Naive thymus-derived CD4-positive, alpha-beta T cell (primary cell): ENCODE measurements around the gene BRD3OS. TPM values are rescaled to one million over a fixed set of nuclear protein-coding genes. Genes with fewer than 3 reads are reported as not detected.

ENCODE experiments used
- ATAC-seq: fragments of 150-1000 bp; cut with Tn5 transposase; 2 replicates; pipeline ENCODE4 v1.10.0; 2021; ENCODE audit warnings: mild to moderate bottlenecking, moderate library complexity
- CTCF ChIA-PET: fragments of 350-600 bp; sonication (Branson Sonifier 250); formaldehyde crosslinking; loops from one replicate; lab custom pipeline; 2021; ENCODE audit warnings: antibody characterized with exemption; lab: Charles Lee
- POLR2A ChIA-PET: fragments of 350-600 bp; sonication (Branson Sonifier 250); formaldehyde crosslinking; loops from one replicate; lab custom pipeline; 2021; ENCODE audit warnings: antibody characterized with exemption, inconsistent platforms; lab: Charles Lee
- DNase-seq, 9 donors: peaks; one replicate each; pipeline versions ENCODE4 v3.0.0 to v3.0.0-alpha.2; 2020 to 2022; ENCODE audit warnings: mixed read lengths in 1 of 9
- H3K27ac ChIP-seq: one replicate; pipeline ENCODE4 v1.7.0; 2013; ENCODE audit warnings: mild to moderate bottlenecking, low read depth, low read length, moderate library complexity
- H3K27me3 ChIP-seq, 2 donors: one replicate each; pipeline ENCODE4 v1.7.0; 2013; ENCODE audit warnings: low read length in 2 of 2, mild to moderate bottlenecking in 2 of 2, moderate library complexity in 2 of 2; ENCODE audit not compliant: control insufficient read depth in 2 of 2, insufficient read depth in 2 of 2
- H3K36me3 ChIP-seq, 3 experiments: 1 replicate in 2 of 3; 2 replicates in 1 of 3; pipeline ENCODE4 v1.7.0; 2013; ENCODE audit warnings: low read length in 3 of 3, mild to moderate bottlenecking in 3 of 3, moderate library complexity in 1 of 3; ENCODE audit not compliant: insufficient read depth in 3 of 3, control insufficient read depth in 2 of 3
- H3K4me1 ChIP-seq, 2 donors: one replicate each; pipeline ENCODE4 v1.7.0; 2013; ENCODE audit warnings: low read length in 2 of 2, mild to moderate bottlenecking in 2 of 2, moderate library complexity in 1 of 2; ENCODE audit not compliant: control insufficient read depth in 2 of 2, insufficient read depth in 2 of 2
- H3K4me3 ChIP-seq: 2 replicates; pipeline ENCODE4 v1.7.0; 2013; ENCODE audit warnings: mild to moderate bottlenecking, low read length
- H3K9me3 ChIP-seq, 3 experiments: 1 replicate in 2 of 3; 2 replicates in 1 of 3; pipeline ENCODE4 v1.7.0; 2013; ENCODE audit warnings: low read length in 3 of 3; ENCODE audit not compliant: control insufficient read depth in 2 of 3
- H3K27ac Mint-ChIP-seq, 9 donors: one replicate each; pipeline ENCODE4 v1.8.0; 2020 to 2022; ENCODE audit warnings: mixed read lengths in 9 of 9, mild to moderate bottlenecking in 8 of 9, moderate library complexity in 5 of 9, inconsistent platforms in 2 of 9
- H3K27me3 Mint-ChIP-seq, 5 donors: one replicate each; pipeline ENCODE4 v1.8.0; 2021 to 2022; ENCODE audit warnings: mixed read lengths in 5 of 5, mild to moderate bottlenecking in 1 of 5
- H3K36me3 Mint-ChIP-seq, 5 donors: one replicate each; pipeline ENCODE4 v1.8.0; 2020 to 2022; ENCODE audit warnings: mixed read lengths in 5 of 5, mild to moderate bottlenecking in 3 of 5, inconsistent platforms in 1 of 5
- H3K4me1 Mint-ChIP-seq, 7 donors: one replicate each; pipeline ENCODE4 v1.8.0; 2020 to 2022; ENCODE audit warnings: mixed read lengths in 7 of 7, mild to moderate bottlenecking in 3 of 7, inconsistent platforms in 1 of 7
- H3K4me3 Mint-ChIP-seq, 10 donors: one replicate each; pipeline ENCODE4 v1.8.0; 2020 to 2022; ENCODE audit warnings: mild to moderate bottlenecking in 10 of 10, mixed read lengths in 10 of 10, moderate library complexity in 6 of 10, inconsistent platforms in 2 of 10
- H3K9me3 Mint-ChIP-seq, 11 donors: one replicate each; pipeline ENCODE4 v1.8.0; 2020 to 2022; ENCODE audit warnings: mixed read lengths in 11 of 11, mild to moderate bottlenecking in 4 of 11, inconsistent platforms in 1 of 11, moderate library complexity in 1 of 11
- intact Hi-C, 2 donors: fragments of 100-400 bp; cut with micrococcal nuclease; formaldehyde crosslinking; loops; one replicate each; pipeline ENCODE4 v1.15.1; 2023
- polyA plus RNA-seq, 2 donors: library from polyadenylated mRNA; unstranded; fragments of 300-500 nt; fragmentation: Illumina TruSeq; gene quantifications; one replicate each; pipeline ENCODE4 v1.2.3, GENCODE V29; 2021
- total RNA-seq, 6 experiments: library from RNA in 5 of 6; stranded (reverse) in 5 of 6; gene quantifications; 1 replicate in 5 of 6; 2 replicates in 1 of 6; pipeline ENCODE4 v1.2.3 and lab custom pipeline; 2021 to 2026

BRD3OS gene
- total and polyA plus RNA-seq, 7 experiments from 2014 or later: 8.3 to 28.1 (median 18.4) TPM

- POLR2A ChIA-PET: interaction anchor here (0.8 kb wide), 1 partner anchor 19 kb away, joined by 3 read pairs; the partner anchor contains the start of gene BRD3OS
- H3K4me3 ChIP-seq: no peak overlapping the region
- peaks cover 5 to 43% (median 7%) of the 10 kb centered on the region in 5 donors for H3K36me3 Mint-ChIP-seq
- no peaks in the 10 kb centered on the region for H3K4me1 ChIP-seq
- no peaks in the 10 kb centered on the region for H3K27me3 Mint-ChIP-seq
- H3K9me3 ChIP-seq: no peaks in the 10 kb centered on the region
- H3K4me3 Mint-ChIP-seq: no peak overlapping the region
- H3K27ac Mint-ChIP-seq: no peak overlapping the region
- peaks cover 0 to 1% (median 0%) of the 10 kb centered on the region in 7 donors for H3K4me1 Mint-ChIP-seq
- DNase-seq (no peak), ATAC-seq (no peak)
- H3K9me3 Mint-ChIP-seq: peaks cover 0 to 2% (median 0%) of the 10 kb centered on the region in 11 donors
- no peak overlapping the region for H3K27ac ChIP-seq
- CTCF ChIA-PET: interaction anchor here (0.8 kb wide), 1 partner anchor 19 kb away, joined by 3 read pairs; no protein-coding TSS in a partner anchor
- intact Hi-C loops: no loop called here
- H3K27me3 ChIP-seq: no peaks in the 10 kb centered on the region
- peaks cover 0 to 91% (median 8%) of the 10 kb centered on the region in 3 experiments for H3K36me3 ChIP-seq
These were observed 19.7 kb downstream of the BRD3OS start for GRCh38 chr9:134044944-134045343.

GRCh38 chr9:134045841-134046544, 20.7 kb downstream of the BRD3OS start:
- H3K27me3 ChIP-seq: no peaks in the 10 kb centered on the region
- H3K27ac ChIP-seq: no peak overlapping the region
- POLR2A ChIA-PET: no interaction called here
- Mint-ChIP-seq H3K4me3 (no peak overlapping the region), H3K27me3 (no peaks in the 10 kb centered on the region), H3K36me3 (peaks cover 0 to 35% (median 1%) of the 10 kb centered on the region in 5 donors), H3K9me3 (no peaks in the 10 kb centered on the region), H3K27ac (no peak overlapping the region), H3K4me1 (peaks cover 0 to 1% (median 0%) of the 10 kb centered on the region in 7 donors)
- peaks cover 0 to 92% (median 11%) of the 10 kb centered on the region in 3 experiments for H3K36me3 ChIP-seq
- DNase-seq: no peak
- H3K4me1 ChIP-seq: no peaks in the 10 kb centered on the region
- no peaks in the 10 kb centered on the region for H3K9me3 ChIP-seq
- no peak overlapping the region for H3K4me3 ChIP-seq
- no peak for ATAC-seq
- intact Hi-C loops: no loop called here
- CTCF ChIA-PET: interaction anchor here (0.8 kb wide), 1 partner anchor 18 kb away, joined by 3 read pairs; no protein-coding TSS in a partner anchor

- CTCF ChIA-PET: no interaction called here
- Histone ChIP-seq H3K9me3 (no peaks in the 10 kb centered on the region), H3K36me3 (peaks cover 0 to 91% (median 11%) of the 10 kb centered on the region in 3 experiments), H3K4me1 (no peaks in the 10 kb centered on the region), H3K4me3 (no peak overlapping the region), H3K27me3 (no peaks in the 10 kb centered on the region), H3K27ac (no peak overlapping the region)
- DNase-seq: no peak
- no peaks in the 10 kb centered on the region for H3K27me3 Mint-ChIP-seq
- intact Hi-C loops: no loop called here
- H3K4me1 Mint-ChIP-seq: peaks cover 0 to 1% (median 0%) of the 10 kb centered on the region in 7 donors
- POLR2A ChIA-PET: no interaction called here
- peaks cover 0 to 36% (median 3%) of the 10 kb centered on the region in 5 donors for H3K36me3 Mint-ChIP-seq
- ATAC-seq: no peak
- no peak overlapping the region for H3K27ac Mint-ChIP-seq
- no peaks in the 10 kb centered on the region for H3K9me3 Mint-ChIP-seq
- no peak overlapping the region for H3K4me3 Mint-ChIP-seq
These were observed 21.8 kb downstream of the BRD3OS start for GRCh38 chr9:134046894-134047681.

- Histone ChIP-seq H3K36me3 (peaks cover 0 to 99% (median 14%) of the 10 kb centered on the region in 3 experiments), H3K9me3 (no peaks in the 10 kb centered on the region), H3K27ac (no peak overlapping the region), H3K4me3 (no peak overlapping the region), H3K4me1 (no peaks in the 10 kb centered on the region), H3K27me3 (no peaks in the 10 kb centered on the region)
- POLR2A ChIA-PET: interaction anchor here (0.6 kb wide), 1 partner anchor 18 kb away, joined by 3 read pairs; no protein-coding TSS in a partner anchor
- CTCF ChIA-PET: no interaction called here
- Mint-ChIP-seq H3K36me3 (peaks cover 0 to 36% (median 3%) of the 10 kb centered on the region in 5 donors), H3K4me3 (no peak overlapping the region), H3K9me3 (no peaks in the 10 kb centered on the region), H3K27me3 (no peaks in the 10 kb centered on the region), H3K4me1 (no peaks in the 10 kb centered on the region), H3K27ac (no peak overlapping the region)
- ATAC-seq (no peak), DNase-seq (no peak)
- intact Hi-C loops: no loop called here
These were observed 22.7 kb downstream of the BRD3OS start for GRCh38 chr9:134047868-134048581.

GRCh38 chr9:134048582-134048968, 23.3 kb downstream of the BRD3OS start:
- H3K4me1 ChIP-seq: no peaks in the 10 kb centered on the region
- no peak overlapping the region for H3K4me3 ChIP-seq
- Mint-ChIP-seq H3K4me1 (no peaks in the 10 kb centered on the region), H3K4me3 (no peak overlapping the region), H3K27ac (no peak overlapping the region), H3K36me3 (peaks cover 0 to 35% (median 3%) of the 10 kb centered on the region in 5 donors), H3K27me3 (no peaks in the 10 kb centered on the region), H3K9me3 (no peaks in the 10 kb centered on the region)
- H3K36me3 ChIP-seq: peaks cover 0 to 99% (median 14%) of the 10 kb centered on the region in 3 experiments
- ChIA-PET POLR2A (interaction anchor here (0.6 kb wide), 1 partner anchor 17 kb away, joined by 3 read pairs; no protein-coding TSS in a partner anchor), CTCF (no interaction called here)
- ATAC-seq: no peak
- H3K27ac ChIP-seq: no peak overlapping the region
- H3K27me3 ChIP-seq: no peaks in the 10 kb centered on the region
- no peaks in the 10 kb centered on the region for H3K9me3 ChIP-seq
- no peak for DNase-seq
- intact Hi-C loops: no loop called here

GRCh38 chr9:134049236-134049635, 24.0 kb downstream of the BRD3OS start:
- H3K9me3 ChIP-seq: no peaks in the 10 kb centered on the region
- H3K36me3 Mint-ChIP-seq: peaks cover 0 to 32% (median 3%) of the 10 kb centered on the region in 5 donors
- peaks cover 0 to 1% (median 0%) of the 10 kb centered on the region in 7 donors for H3K4me1 Mint-ChIP-seq
- no peak overlapping the region for H3K27ac ChIP-seq
- H3K27ac Mint-ChIP-seq: no peak overlapping the region
- intact Hi-C loops: no loop called here
- ChIA-PET CTCF (no interaction called here), POLR2A (no interaction called here)
- H3K27me3 ChIP-seq: no peaks in the 10 kb centered on the region
- H3K4me1 ChIP-seq: no peaks in the 10 kb centered on the region
- H3K36me3 ChIP-seq: peaks cover 0 to 99% (median 11%) of the 10 kb centered on the region in 3 experiments
- DNase-seq: no peak
- ATAC-seq: no peak
- no peak overlapping the region for H3K4me3 Mint-ChIP-seq
- no peak overlapping the region for H3K4me3 ChIP-seq
- H3K9me3 Mint-ChIP-seq: no peaks in the 10 kb centered on the region
- no peaks in the 10 kb centered on the region for H3K27me3 Mint-ChIP-seq
